CD4-positive, alpha-beta T cell treated with Interleukin-17A for 4 hours (primary cell): ENCODE measurements around the gene PLA2G12A.
"Not testable (repeated sequence)": the region's sequence is repeated elsewhere in the genome, so short reads cannot be mapped to it uniquely, and the experiment has no call there.

ENCODE experiments used
- DNase-seq: peaks from one replicate; pipeline ENCODE4 v3.0.0-alpha.2; 2020; ENCODE audit warnings: mixed read lengths

Gene PLA2G12A

GRCh38 chr4:109728385-109728784 is 1.5 kb downstream of the PLA2G12A start:
- no peak for DNase-seq

- no peak for DNase-seq
These were observed 6.8 kb downstream of the PLA2G12A start for GRCh38 chr4:109723110-109723509.

- no peak for DNase-seq
These were observed 7.5 kb downstream of the PLA2G12A start for GRCh38 chr4:109722357-109722756.

- no peak for DNase-seq
These were observed 8.8 kb downstream of the PLA2G12A start for GRCh38 chr4:109721033-109721432.

- no peak for DNase-seq
These were observed 10.3 kb downstream of the PLA2G12A start for GRCh38 chr4:109719604-109720003.

- no peak for DNase-seq
These were observed 11.1 kb downstream of the PLA2G12A start for GRCh38 chr4:109718759-109719158.

- no peak for DNase-seq
These were observed 16.4 kb downstream of the PLA2G12A start for GRCh38 chr4:109713500-109713899.

- DNase-seq = no peak
These were observed 20.9 kb downstream of the PLA2G12A start for GRCh38 chr4:109708990-109709389.

GRCh38 chr4:109708435-109708834 is 21.4 kb downstream of the PLA2G12A start:
- no peak for DNase-seq

GRCh38 chr4:109703664-109704361 is 26.1 kb downstream of the PLA2G12A start:
- no peak for DNase-seq

- peak; percentile 83 for DNase-seq
These were observed 26.8 kb downstream of the PLA2G12A start, which contains the start of gene CASP6 for GRCh38 chr4:109702950-109703663. Gene CASP6 (minus strand): TSS chr4:109703445. CDS start chr4:109703395, 50 bp downstream.

- peak; percentile 20 for DNase-seq
These were observed 28.1 kb downstream of the PLA2G12A start for GRCh38 chr4:109701566-109702410.

GRCh38 chr4:109699553-109700225 is 30.2 kb downstream of the PLA2G12A start:
- no peak for DNase-seq

- no peak for DNase-seq
These were observed 31.2 kb downstream of the PLA2G12A start for GRCh38 chr4:109698656-109699055.

- DNase-seq = no peak
These were observed 38.4 kb downstream of the PLA2G12A start for GRCh38 chr4:109691411-109691920.

- DNase-seq = peak; percentile 28
These were observed 39.0 kb downstream of the PLA2G12A start for GRCh38 chr4:109690690-109691410.

GRCh38 chr4:109684727-109685126 is 45.1 kb downstream of the PLA2G12A start:
- DNase-seq = no peak

GRCh38 chr4:109683621-109684253 is 46.1 kb downstream of the PLA2G12A start:
- DNase-seq = no peak

- DNase-seq = no peak
These were observed 47.0 kb downstream of the PLA2G12A start for GRCh38 chr4:109682875-109683274.

GRCh38 chr4:109678925-109679324 is 50.9 kb downstream of the PLA2G12A start:
- not testable (repeated sequence) for DNase-seq

GRCh38 chr4:109678472-109678871 is 51.4 kb downstream of the PLA2G12A start:
- not testable (repeated sequence) for DNase-seq
